ENCODE data around the gene CAMTA1. TPM values are rescaled to one million over a fixed set of nuclear protein-coding genes. Genes with fewer than 3 reads are reported as not detected.

CAMTA1 gene
- total RNA-seq, 1 experiment from 2014 or later = 103 TPM

GRCh38 chr1:7207875-7208646, 422.8 kb downstream of the CAMTA1 start:
- H3K9me3 ChIP-seq = 0 out of 2 replicates have a peak, but pooled peaks cover under 1% of the 10 kb centered on the region
- H3K27me3 ChIP-seq = no peaks in the 10 kb centered on the region
- H3K4me3 ChIP-seq = no peak overlapping the region
- H3K36me3 ChIP-seq = no peaks in the 10 kb centered on the region
- DNase-seq = peak; percentile 28

- DNase-seq = no peak
- no peak overlapping the region for H3K4me3 ChIP-seq
Observed at GRCh38 chr1:7208647-7209180, 423.5 kb downstream of the CAMTA1 start.

GRCh38 chr1:7209336-7209735, 424.1 kb downstream of the CAMTA1 start:
- Histone ChIP-seq H3K4me3 (no peak overlapping the region), H3K36me3 (no peaks in the 10 kb centered on the region), H3K9me3 (no peaks in the 10 kb centered on the region), H3K27me3 (no peaks in the 10 kb centered on the region)
- no peak for DNase-seq

More at GRCh38 chr1:7208647-7209180, 423.5 kb downstream of the CAMTA1 start:
- no peaks in the 10 kb centered on the region for H3K36me3 ChIP-seq
- H3K27me3 ChIP-seq = no peaks in the 10 kb centered on the region
- no peaks in the 10 kb centered on the region for H3K9me3 ChIP-seq

GRCh38 chr1:7218210-7218832, 433.1 kb downstream of the CAMTA1 start:
- Histone ChIP-seq H3K9me3 (no peaks in the 10 kb centered on the region), H3K4me3 (no peak overlapping the region), H3K27me3 (no peaks in the 10 kb centered on the region), H3K36me3 (no peaks in the 10 kb centered on the region)
- DNase-seq = peak; percentile 21

GRCh38 chr1:7219031-7219430, 433.8 kb downstream of the CAMTA1 start:
- Histone ChIP-seq H3K9me3 (no peaks in the 10 kb centered on the region), H3K27me3 (no peaks in the 10 kb centered on the region), H3K4me3 (no peak overlapping the region), H3K36me3 (no peaks in the 10 kb centered on the region)
- DNase-seq = no peak

- DNase-seq = no peak
- H3K27me3 ChIP-seq = no peaks in the 10 kb centered on the region
- no peak overlapping the region for H3K4me3 ChIP-seq
- H3K36me3 ChIP-seq = no peaks in the 10 kb centered on the region
- no peaks in the 10 kb centered on the region for H3K9me3 ChIP-seq
Observed at GRCh38 chr1:7220007-7220406, 434.8 kb downstream of the CAMTA1 start.

GRCh38 chr1:7220712-7221252, 435.5 kb downstream of the CAMTA1 start:
- H3K27me3 ChIP-seq = no peaks in the 10 kb centered on the region
- no peak for DNase-seq
- no peaks in the 10 kb centered on the region for H3K9me3 ChIP-seq
- H3K4me3 ChIP-seq = no peak overlapping the region
- no peaks in the 10 kb centered on the region for H3K36me3 ChIP-seq

- Histone ChIP-seq H3K36me3 (no peaks in the 10 kb centered on the region), H3K4me3 (no peak overlapping the region), H3K9me3 (no peaks in the 10 kb centered on the region), H3K27me3 (no peaks in the 10 kb centered on the region)
- peak; percentile 21 for DNase-seq
Observed at GRCh38 chr1:7221826-7222694, 436.8 kb downstream of the CAMTA1 start.

- no peaks in the 10 kb centered on the region for H3K27me3 ChIP-seq
- no peaks in the 10 kb centered on the region for H3K9me3 ChIP-seq
- no peak for DNase-seq
- H3K4me3 ChIP-seq = no peak overlapping the region
- H3K36me3 ChIP-seq = no peaks in the 10 kb centered on the region
Observed at GRCh38 chr1:7222695-7223015, 437.4 kb downstream of the CAMTA1 start.

- Histone ChIP-seq H3K9me3 (no peaks in the 10 kb centered on the region), H3K27me3 (no peaks in the 10 kb centered on the region), H3K4me3 (no peak overlapping the region), H3K36me3 (no peaks in the 10 kb centered on the region)
- peak; percentile 49 for DNase-seq
Observed at GRCh38 chr1:7223334-7224080, 438.3 kb downstream of the CAMTA1 start.

- H3K27me3 ChIP-seq = no peaks in the 10 kb centered on the region
- no peaks in the 10 kb centered on the region for H3K36me3 ChIP-seq
- no peak overlapping the region for H3K4me3 ChIP-seq
- H3K9me3 ChIP-seq = no peaks in the 10 kb centered on the region
- DNase-seq = peak; percentile 91
Observed at GRCh38 chr1:7224081-7224534, 438.9 kb downstream of the CAMTA1 start.

- no peak for DNase-seq
- Histone ChIP-seq H3K36me3 (no peaks in the 10 kb centered on the region), H3K27me3 (no peaks in the 10 kb centered on the region), H3K4me3 (no peak overlapping the region), H3K9me3 (no peaks in the 10 kb centered on the region)
Observed at GRCh38 chr1:7224644-7225043, 439.4 kb downstream of the CAMTA1 start.

GRCh38 chr1:7225711-7226505, 440.7 kb downstream of the CAMTA1 start:
- H3K4me3 ChIP-seq = no peak overlapping the region
- H3K27me3 ChIP-seq = no peaks in the 10 kb centered on the region

GRCh38 chr1:7227654-7228053, 442.4 kb downstream of the CAMTA1 start:
- Histone ChIP-seq H3K27me3 (no peaks in the 10 kb centered on the region), H3K36me3 (no peaks in the 10 kb centered on the region), H3K9me3 (no peaks in the 10 kb centered on the region), H3K4me3 (no peak overlapping the region)
- DNase-seq = no peak

More at GRCh38 chr1:7225711-7226505, 440.7 kb downstream of the CAMTA1 start:
- DNase-seq = no peak
- H3K36me3 ChIP-seq = no peaks in the 10 kb centered on the region
- H3K9me3 ChIP-seq = no peaks in the 10 kb centered on the region

GRCh38 chr1:7228252-7228961, 443.2 kb downstream of the CAMTA1 start:
- Histone ChIP-seq H3K9me3 (no peaks in the 10 kb centered on the region), H3K27me3 (no peaks in the 10 kb centered on the region), H3K4me3 (no peak overlapping the region), H3K36me3 (no peaks in the 10 kb centered on the region)
- no peak for DNase-seq
